SH-SY5Y (cell line): ENCODE measurements around the gene SMAD4.

Source experiments
- GATA2 ChIP-seq: IDR thresholded peaks from 2 replicates; pipeline ENCODE4 v1.6.1; 2011; ENCODE audit warnings: mild to moderate bottlenecking, low read depth, low read length
- GATA3 ChIP-seq: IDR thresholded peaks from 2 replicates; pipeline ENCODE4 v1.6.1; 2011; ENCODE audit warnings: low read depth, mild to moderate bottlenecking, low read length, moderate library complexity

DNA sequence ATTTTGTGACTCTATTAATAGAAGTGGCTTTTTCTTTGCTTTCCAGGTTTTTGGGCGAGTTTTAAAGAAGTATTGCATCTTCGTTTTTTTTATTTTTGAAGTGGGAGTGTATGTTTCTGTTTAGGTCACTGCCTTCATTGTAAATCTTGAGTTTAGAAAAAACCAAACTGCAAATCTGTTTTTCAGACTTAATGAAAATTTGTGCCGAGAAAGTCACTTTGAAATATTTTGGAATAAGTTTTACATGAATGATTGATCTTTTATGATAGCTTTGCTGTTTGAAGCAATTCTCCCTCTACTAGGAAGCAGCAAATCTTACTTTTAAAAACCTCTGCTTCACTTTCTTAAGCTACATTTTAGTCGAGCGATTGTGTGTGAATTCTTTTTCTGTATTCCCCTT is 2.2 kb downstream of the SMAD4 start:
- no peak for TF ChIP-seq GATA3
- no peak for TF ChIP-seq GATA2
